ENCODE results near the gene LAPTM5.
A peak's percentile ranks its signal among the peaks of the same experiment; 100 is the strongest.

LAPTM5 gene

GRCh38 chr1:30786264-30786991, 28.9 kb upstream of the LAPTM5 start:
- DNase-seq, result no peak

- no peak for DNase-seq
Observed at GRCh38 chr1:30785714-30786113, 28.1 kb upstream of the LAPTM5 start.

- no peak for DNase-seq
Observed at GRCh38 chr1:30785181-30785580, 27.6 kb upstream of the LAPTM5 start.

GRCh38 chr1:30783256-30783915, 25.8 kb upstream of the LAPTM5 start:
- DNase-seq, result no peak

- no peak for DNase-seq
Observed at GRCh38 chr1:30782361-30783255, 25.0 kb upstream of the LAPTM5 start.

GRCh38 chr1:30781906-30782305, 24.3 kb upstream of the LAPTM5 start:
- DNase-seq, result no peak

- DNase-seq, result no peak
Observed at GRCh38 chr1:30780409-30780808, 22.8 kb upstream of the LAPTM5 start.

- peak; percentile 12 for DNase-seq
Observed at GRCh38 chr1:30779294-30780071, 21.9 kb upstream of the LAPTM5 start.

- no peak for DNase-seq
Observed at GRCh38 chr1:30778979-30779293, 21.4 kb upstream of the LAPTM5 start.

- peak; percentile 71 for DNase-seq
Observed at GRCh38 chr1:30778154-30778978, 20.8 kb upstream of the LAPTM5 start.

GRCh38 chr1:30777904-30778153, 20.3 kb upstream of the LAPTM5 start:
- DNase-seq, result no peak

- DNase-seq, result no peak
Observed at GRCh38 chr1:30777060-30777903, 19.7 kb upstream of the LAPTM5 start.

GRCh38 chr1:30776097-30777059, 18.8 kb upstream of the LAPTM5 start:
- DNase-seq, result no peak

GRCh38 chr1:30775433-30775975, 17.9 kb upstream of the LAPTM5 start:
- no peak for DNase-seq

GRCh38 chr1:30774550-30775432, 17.2 kb upstream of the LAPTM5 start:
- no peak for DNase-seq

- DNase-seq, result no peak
Observed at GRCh38 chr1:30773722-30774358, 16.3 kb upstream of the LAPTM5 start.

GRCh38 chr1:30771005-30771404, 13.4 kb upstream of the LAPTM5 start:
- DNase-seq, result no peak

GRCh38 chr1:30770150-30770549, 12.6 kb upstream of the LAPTM5 start:
- no peak for DNase-seq

Measured in DMS 273 treated with DMSO at 0.1 percent for 48 hours (cell line).